Activated B cell treated with CpG ODN at 0.5 μM for 24 hours (primary cell): Measurements from ENCODE around the gene MTUS2. TPM values are rescaled to one million over a fixed set of nuclear protein-coding genes. Genes with fewer than 3 reads are reported as not detected.

Experiments used
- ATAC-seq: fragments of 200-7000 bp; cut with Tn5 transposase; one replicate; pipeline ENCODE4 v1.10.0; 2021; ENCODE audit warnings: low read depth, mild to moderate bottlenecking, moderate library complexity
- CTCF ChIA-PET: fragments of 350-600 bp; sonication (Branson Sonifier 250); formaldehyde crosslinking; loops from one replicate; lab custom pipeline; 2021; ENCODE audit warnings: antibody characterized with exemption; lab: Charles Lee
- POLR2A ChIA-PET: fragments of 350-600 bp; sonication (Branson Sonifier 250); formaldehyde crosslinking; loops from one replicate; lab custom pipeline; 2021; ENCODE audit warnings: antibody characterized with exemption; lab: Charles Lee
- DNase-seq: peaks from one replicate; pipeline ENCODE4 v3.0.0; 2022
- H3K27ac Mint-ChIP-seq: one replicate; pipeline ENCODE4 v1.8.0; 2020; ENCODE audit warnings: mixed read lengths
- H3K27me3 Mint-ChIP-seq: one replicate; pipeline ENCODE4 v1.8.0; 2021; ENCODE audit warnings: mixed read lengths
- H3K36me3 Mint-ChIP-seq: one replicate; pipeline ENCODE4 v1.8.0; 2021; ENCODE audit warnings: low read depth, mixed read lengths
- H3K4me1 Mint-ChIP-seq: one replicate; pipeline ENCODE4 v1.8.0; 2021; ENCODE audit warnings: mixed read lengths
- H3K4me3 Mint-ChIP-seq: one replicate; pipeline ENCODE4 v1.8.0; 2020; ENCODE audit warnings: mild to moderate bottlenecking, mixed read lengths
- H3K9me3 Mint-ChIP-seq: one replicate; pipeline ENCODE4 v1.8.0; 2020; ENCODE audit warnings: mixed read lengths
- CTCF ChIP-seq: fragments of 200-600 bp; IDR thresholded peaks from one replicate; pipeline ENCODE4 v1.8.0; 2022; ENCODE audit warnings: antibody characterized with exemption, mild to moderate bottlenecking
- intact Hi-C: fragments of 100-400 bp; cut with micrococcal nuclease; formaldehyde crosslinking; loops from one replicate; pipeline ENCODE4 v1.15.1; 2024
- total RNA-seq: library from RNA; stranded (reverse); gene quantifications from 2 replicates; pipeline ENCODE4 v1.2.3, GENCODE V29; 2022

The MTUS2 gene
- total RNA-seq, 1 donor from 2014 or later: not detected

DNA sequence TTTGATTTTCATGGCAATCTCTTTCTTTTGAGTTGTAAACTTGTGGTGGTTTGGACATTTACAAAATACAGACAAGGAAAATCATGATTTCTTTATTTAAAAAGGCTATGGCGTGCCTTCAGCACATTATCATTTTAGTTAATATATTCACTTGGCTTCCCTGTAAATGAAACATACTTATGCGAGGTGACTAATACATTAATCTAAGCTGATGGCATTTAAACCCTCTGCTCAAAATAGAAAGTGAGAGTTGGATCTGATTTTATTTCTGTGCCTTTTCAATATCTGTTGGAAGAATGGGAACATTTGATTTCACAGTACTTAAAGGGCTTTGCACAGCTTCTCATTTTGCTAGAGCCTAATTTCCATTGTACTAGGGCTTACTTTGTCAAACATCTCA is 289.8 kb downstream of the MTUS2 start:
- TF ChIP-seq CTCF: no peak
- Mint-ChIP-seq H3K27me3 (peaks cover 19% of the 10 kb centered on the region), H3K36me3 (no peaks in the 10 kb centered on the region), H3K9me3 (no peaks in the 10 kb centered on the region), H3K4me3 (no peak overlapping the region), H3K4me1 (no peaks in the 10 kb centered on the region), H3K27ac (no peak overlapping the region)
- intact Hi-C loops: no loop called here
- CTCF ChIA-PET: no interaction called here
- POLR2A ChIA-PET: no interaction called here
- ATAC-seq (no peak), DNase-seq (no peak)

GRCh38 chr13:29111446-29111845 is 291.3 kb downstream of the MTUS2 start:
- no peak for DNase-seq
- intact Hi-C loops: no loop called here
- Mint-ChIP-seq H3K27ac (no peak overlapping the region), H3K9me3 (no peaks in the 10 kb centered on the region), H3K4me1 (no peaks in the 10 kb centered on the region), H3K4me3 (no peak overlapping the region), H3K36me3 (no peaks in the 10 kb centered on the region), H3K27me3 (peaks cover 17% of the 10 kb centered on the region)
- POLR2A ChIA-PET: no interaction called here
- CTCF ChIA-PET: no interaction called here
- ATAC-seq: no peak
- no peak for TF ChIP-seq CTCF

GRCh38 chr13:29115842-29116241 is 295.7 kb downstream of the MTUS2 start:
- no peaks in the 10 kb centered on the region for H3K9me3 Mint-ChIP-seq
- no peak for TF ChIP-seq CTCF

GRCh38 chr13:29117663-29118062 is 297.5 kb downstream of the MTUS2 start:
- H3K27me3 Mint-ChIP-seq: peaks cover 7% of the 10 kb centered on the region
- ChIA-PET POLR2A (no interaction called here), CTCF (no interaction called here)
- no peaks in the 10 kb centered on the region for H3K36me3 Mint-ChIP-seq
- TF ChIP-seq CTCF: no peak
- intact Hi-C loops: no loop called here
- H3K27ac Mint-ChIP-seq: no peak overlapping the region
- ATAC-seq (no peak), DNase-seq (no peak)
- no peaks in the 10 kb centered on the region for H3K9me3 Mint-ChIP-seq
- no peak overlapping the region for H3K4me3 Mint-ChIP-seq
- H3K4me1 Mint-ChIP-seq: no peaks in the 10 kb centered on the region

More at GRCh38 chr13:29115842-29116241, 295.7 kb downstream of the MTUS2 start:
- ChIA-PET CTCF (no interaction called here), POLR2A (no interaction called here)
- DNase-seq: no peak
- Mint-ChIP-seq H3K4me1 (no peaks in the 10 kb centered on the region), H3K4me3 (no peak overlapping the region), H3K36me3 (no peaks in the 10 kb centered on the region), H3K27me3 (peaks cover 13% of the 10 kb centered on the region), H3K27ac (no peak overlapping the region)
- intact Hi-C loops: no loop called here
- ATAC-seq: no peak

- DNase-seq: no peak
- H3K36me3 Mint-ChIP-seq: no peaks in the 10 kb centered on the region
These were observed 298.3 kb downstream of the MTUS2 start for GRCh38 chr13:29118471-29118870.

More at GRCh38 chr13:29118471-29118870, 298.3 kb downstream of the MTUS2 start:
- Mint-ChIP-seq H3K4me3 (no peak overlapping the region), H3K4me1 (no peaks in the 10 kb centered on the region), H3K9me3 (no peaks in the 10 kb centered on the region), H3K27ac (no peak overlapping the region), H3K27me3 (peaks cover 6% of the 10 kb centered on the region)
- TF ChIP-seq CTCF: no peak
- CTCF ChIA-PET: no interaction called here
- no peak for ATAC-seq
- intact Hi-C loops: no loop called here
- POLR2A ChIA-PET: no interaction called here
